Hair follicle dermal papilla cell (primary cell): Measurements from ENCODE around the gene OR6V1. TPM values are rescaled to one million over a fixed set of nuclear protein-coding genes. Genes with fewer than 3 reads are reported as not detected.

Source experiments
- total RNA-seq: library from RNA; depleted of rRNA; stranded (reverse); fragments of >200 nt; gene quantifications from 2 replicates; pipeline ENCODE4 v1.2.3, GENCODE V29; 2012

OR6V1 gene
- total RNA-seq = not detected in 2 replicates

GRCh38 chr7:143052041-143052440 lies at the start of gene OR6V1:
TSS of gene OR6V1 (plus strand) at chr7:143052341. CDS start at chr7:143052341, 0 bp downstream.

GRCh38 chr7:143027032-143027431 lies 25.1 kb upstream of the OR6V1 start, which contains the start of gene OR9A2:
TSS of gene OR9A2 (minus strand) at chr7:143027132. CDS start at chr7:143027132, 0 bp downstream.

Other genes starting within 250 kb of the OR6V1 start
- gene EPHB6, start 197.3 kb upstream of the OR6V1 start, total RNA-seq = 6.7 and 13.4 TPM in 2 replicates
- gene TRPV6, start 166.6 kb upstream of the OR6V1 start, total RNA-seq = not detected in 2 replicates
- not detected in 2 replicates for gene TRPV5, start 118.6 kb upstream of the OR6V1 start, total RNA-seq
- gene LLCFC1, start 112.9 kb upstream of the OR6V1 start, total RNA-seq = not detected in 2 replicates
- not detected in 2 replicates for gene KEL, start 90.0 kb upstream of the OR6V1 start, total RNA-seq
- not detected in 2 replicates for gene OR9A2, start 25.2 kb upstream of the OR6V1 start, total RNA-seq
- not detected in 2 replicates for gene PIP, start 79.7 kb downstream of the OR6V1 start, total RNA-seq
- gene TAS2R39, start 131.1 kb downstream of the OR6V1 start, total RNA-seq = not detected in 2 replicates
- not detected in 2 replicates for gene TAS2R40, start 169.7 kb downstream of the OR6V1 start, total RNA-seq
- 93.0 and 96.8 TPM in 2 replicates for gene GSTK1, start 211.1 kb downstream of the OR6V1 start, total RNA-seq
- not detected in 2 replicates for gene TMEM139, start 232.6 kb downstream of the OR6V1 start, total RNA-seq
- 8.1 and 9.6 TPM in 2 replicates for gene CASP2, start 236.0 kb downstream of the OR6V1 start, total RNA-seq